ENCODE measurements around the gene EHHADH.

Gene EHHADH

DNA sequence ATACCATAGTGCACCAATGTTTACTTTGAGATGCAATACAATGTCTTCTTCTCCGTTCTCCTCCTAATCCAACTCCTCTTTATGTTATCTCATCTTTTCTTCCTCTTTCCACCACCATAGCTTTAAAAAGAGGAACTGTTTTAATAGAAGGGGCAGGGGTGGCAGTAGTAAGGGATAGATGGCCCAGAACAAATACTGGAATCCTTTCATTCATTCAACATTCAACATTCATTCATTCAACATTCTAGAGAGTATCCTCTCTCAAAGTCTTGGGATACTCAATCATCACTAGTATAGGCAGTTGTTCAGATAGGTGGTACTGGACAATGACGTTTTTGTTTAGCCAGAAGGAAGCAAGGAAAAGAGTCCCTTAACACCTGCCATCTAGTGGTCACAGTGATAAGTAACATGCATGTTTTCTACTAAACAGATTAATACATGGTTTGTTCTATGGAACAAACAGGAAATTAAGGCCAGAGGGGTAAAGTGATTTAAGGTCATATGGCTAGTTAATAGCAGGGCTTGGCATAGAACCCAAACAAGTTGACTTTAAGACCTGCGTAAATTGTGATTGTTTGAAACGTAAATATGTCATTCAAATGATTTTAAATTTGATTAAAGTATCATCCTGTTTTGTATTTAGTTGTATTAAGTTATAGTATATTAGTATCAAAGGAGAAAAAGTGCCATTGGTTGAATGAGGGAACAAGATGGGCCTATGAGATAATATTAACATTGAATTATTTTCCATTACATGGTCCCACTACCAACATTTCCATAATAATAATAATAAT lies 26.9 kb upstream of the EHHADH start:
- no peaks in the 10 kb centered on the region for H3K36me3 ChIP-seq (ENCODE audit: insufficient read depth, low read length)
- H3K27ac ChIP-seq (ENCODE audit: low read depth, low read length, poor library complexity, severe bottlenecking) = no peak overlapping the region
- no peak overlapping the region for H3K9ac ChIP-seq (ENCODE audit: low read length)
- no peaks in the 10 kb centered on the region for H3F3A ChIP-seq (ENCODE audit: insufficient read depth, low read length)
- H4K20me1 ChIP-seq (ENCODE audit: insufficient read depth, low read length) = no peaks in the 10 kb centered on the region
- H3K9me2 ChIP-seq (ENCODE audit: low read depth, low read length) = no peaks in the 10 kb centered on the region
- no peaks in the 10 kb centered on the region for H3K27me3 ChIP-seq (ENCODE audit: insufficient read depth, low read length)
- no peak overlapping the region for H3K4me3 ChIP-seq (ENCODE audit: low read depth, low read length, poor library complexity, severe bottlenecking)
- TF ChIP-seq, protein P1, sequence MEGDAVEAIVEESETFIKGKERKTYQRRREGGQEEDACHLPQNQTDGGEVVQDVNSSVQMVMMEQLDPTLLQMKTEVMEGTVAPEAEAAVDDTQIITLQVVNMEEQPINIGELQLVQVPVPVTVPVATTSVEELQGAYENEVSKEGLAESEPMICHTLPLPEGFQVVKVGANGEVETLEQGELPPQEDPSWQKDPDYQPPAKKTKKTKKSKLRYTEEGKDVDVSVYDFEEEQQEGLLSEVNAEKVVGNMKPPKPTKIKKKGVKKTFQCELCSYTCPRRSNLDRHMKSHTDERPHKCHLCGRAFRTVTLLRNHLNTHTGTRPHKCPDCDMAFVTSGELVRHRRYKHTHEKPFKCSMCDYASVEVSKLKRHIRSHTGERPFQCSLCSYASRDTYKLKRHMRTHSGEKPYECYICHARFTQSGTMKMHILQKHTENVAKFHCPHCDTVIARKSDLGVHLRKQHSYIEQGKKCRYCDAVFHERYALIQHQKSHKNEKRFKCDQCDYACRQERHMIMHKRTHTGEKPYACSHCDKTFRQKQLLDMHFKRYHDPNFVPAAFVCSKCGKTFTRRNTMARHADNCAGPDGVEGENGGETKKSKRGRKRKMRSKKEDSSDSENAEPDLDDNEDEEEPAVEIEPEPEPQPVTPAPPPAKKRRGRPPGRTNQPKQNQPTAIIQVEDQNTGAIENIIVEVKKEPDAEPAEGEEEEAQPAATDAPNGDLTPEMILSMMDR (IDR thresholded peaks at IDR 0.05; ENCODE audit: low read length) = peak; percentile 98
- TF ChIP-seq EZH2 (IDR thresholded peaks at IDR 0.05; ENCODE audit: borderline replicate concordance, low read length) = no peak
- no peaks in the 10 kb centered on the region for H3K9me3 ChIP-seq (ENCODE audit: low read length)
- no peaks in the 10 kb centered on the region for H3K79me2 ChIP-seq (ENCODE audit: insufficient read depth, low read length)
- H2AFZ ChIP-seq (ENCODE audit: low read length) = no peak overlapping the region
- H3K4me2 ChIP-seq (ENCODE audit: low read length) = no peak overlapping the region
- no peaks in the 10 kb centered on the region for H3K4me1 ChIP-seq (ENCODE audit: insufficient read depth, low read length, severe bottlenecking)

DNA sequence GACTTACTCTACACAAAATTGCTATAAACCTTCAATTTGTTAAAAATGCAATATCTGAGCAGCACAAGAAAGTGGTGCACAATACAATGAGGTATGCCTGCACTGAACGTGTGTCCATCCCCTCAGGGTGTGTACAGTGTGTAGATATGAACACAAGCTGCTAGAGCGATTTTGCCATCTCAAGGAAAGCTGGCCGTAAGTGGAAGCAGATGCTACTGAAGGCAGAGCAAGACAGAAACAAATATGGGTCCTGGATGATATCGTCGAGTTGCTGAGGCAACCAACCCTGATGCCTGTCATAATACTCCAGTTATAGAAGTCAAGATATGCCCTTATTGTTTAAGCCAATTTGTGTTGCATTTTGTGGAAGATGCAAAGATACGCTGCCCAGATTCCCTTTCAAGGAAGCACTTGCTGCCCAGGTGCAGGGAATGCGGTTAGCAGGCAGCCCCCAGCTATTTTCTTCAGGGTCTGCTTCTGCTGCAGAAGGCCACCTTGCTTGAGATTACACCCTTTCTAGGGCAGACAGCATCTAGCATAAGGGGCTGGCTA lies 25.8 kb upstream of the EHHADH start:
- H3K27ac ChIP-seq (ENCODE audit: low read depth, low read length, poor library complexity, severe bottlenecking) = no peak overlapping the region
- H3K9ac ChIP-seq (ENCODE audit: low read length) = no peak overlapping the region
- no peaks in the 10 kb centered on the region for H3K27me3 ChIP-seq (ENCODE audit: insufficient read depth, low read length)
- no peaks in the 10 kb centered on the region for H3K4me1 ChIP-seq (ENCODE audit: insufficient read depth, low read length, severe bottlenecking)
- H3K4me2 ChIP-seq (ENCODE audit: low read length) = no peak overlapping the region
- H2AFZ ChIP-seq (ENCODE audit: low read length) = no peak overlapping the region
- no peaks in the 10 kb centered on the region for H4K20me1 ChIP-seq (ENCODE audit: insufficient read depth, low read length)
- H3K9me2 ChIP-seq (ENCODE audit: low read depth, low read length) = no peaks in the 10 kb centered on the region
- H3K9me3 ChIP-seq (ENCODE audit: low read length) = no peaks in the 10 kb centered on the region
- TF ChIP-seq EZH2 (IDR thresholded peaks at IDR 0.05; ENCODE audit: borderline replicate concordance, low read length) = no peak
- TF ChIP-seq, protein P1 (IDR thresholded peaks at IDR 0.05; ENCODE audit: low read length) = no peak
- no peak overlapping the region for H3K4me3 ChIP-seq (ENCODE audit: low read depth, low read length, poor library complexity, severe bottlenecking)
- H3K36me3 ChIP-seq (ENCODE audit: insufficient read depth, low read length) = no peaks in the 10 kb centered on the region
- H3K79me2 ChIP-seq (ENCODE audit: insufficient read depth, low read length) = no peaks in the 10 kb centered on the region
- H3F3A ChIP-seq (ENCODE audit: insufficient read depth, low read length) = no peaks in the 10 kb centered on the region

DNA sequence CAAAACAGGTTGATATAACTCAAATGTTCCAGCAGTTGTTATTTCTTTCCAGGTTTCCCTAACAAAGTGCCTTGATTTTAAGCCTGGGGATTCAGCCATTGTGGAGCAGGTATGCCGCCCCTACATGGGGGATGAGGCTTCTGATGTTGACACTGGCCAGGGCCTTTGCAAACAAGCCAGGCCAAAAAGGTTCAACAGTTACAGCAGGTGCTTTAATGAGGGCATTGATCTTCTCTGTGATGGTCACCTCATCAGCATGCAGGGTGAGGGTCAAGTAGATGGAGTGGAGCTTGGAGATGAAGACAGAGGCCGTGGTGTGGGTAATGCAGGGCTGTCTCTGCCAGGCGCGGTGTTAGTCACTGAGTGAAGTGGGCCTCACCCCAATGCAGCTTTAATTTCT lies 22.6 kb upstream of the EHHADH start:
- H3K9me2 ChIP-seq (ENCODE audit: low read depth, low read length) = no peaks in the 10 kb centered on the region
- H3K79me2 ChIP-seq (ENCODE audit: insufficient read depth, low read length) = no peaks in the 10 kb centered on the region
- no peak overlapping the region for H3K9ac ChIP-seq (ENCODE audit: low read length)
- H3K27ac ChIP-seq (ENCODE audit: low read depth, low read length, poor library complexity, severe bottlenecking) = no peak overlapping the region
- H3K4me1 ChIP-seq (ENCODE audit: insufficient read depth, low read length, severe bottlenecking) = no peaks in the 10 kb centered on the region
- no peaks in the 10 kb centered on the region for H3K9me3 ChIP-seq (ENCODE audit: low read length)
- H3K36me3 ChIP-seq (ENCODE audit: insufficient read depth, low read length) = no peaks in the 10 kb centered on the region
- TF ChIP-seq, protein P1 (IDR thresholded peaks at IDR 0.05; ENCODE audit: low read length) = no peak
- TF ChIP-seq EZH2 (IDR thresholded peaks at IDR 0.05; ENCODE audit: borderline replicate concordance, low read length) = no peak
- no peak overlapping the region for H2AFZ ChIP-seq (ENCODE audit: low read length)
- no peak overlapping the region for H3K4me3 ChIP-seq (ENCODE audit: low read depth, low read length, poor library complexity, severe bottlenecking)
- no peaks in the 10 kb centered on the region for H4K20me1 ChIP-seq (ENCODE audit: insufficient read depth, low read length)
- no peak overlapping the region for H3K4me2 ChIP-seq (ENCODE audit: low read length)
- no peaks in the 10 kb centered on the region for H3F3A ChIP-seq (ENCODE audit: insufficient read depth, low read length)
- H3K27me3 ChIP-seq (ENCODE audit: insufficient read depth, low read length) = no peaks in the 10 kb centered on the region

Measured in OCI-LY1 (cell line).